ENCODE measurements around the gene LMNB1. TPM values are rescaled to one million over a fixed set of nuclear protein-coding genes. Genes with fewer than 3 reads are reported as not detected.
"Not testable (repeated sequence)": the region's sequence is repeated elsewhere in the genome, so short reads cannot be mapped to it uniquely, and the experiment has no call there.

LMNB1 gene
- total and polyA plus RNA-seq, 7 donors: 1.5 to 53.5 (median 9.0) TPM

- H3K27ac ChIP-seq: no peak overlapping the region
- 84 to 94% methylated on average over 5 of the region's 5 CpGs for WGBS, 2 donors
- H3K9me3 ChIP-seq: no peaks in the 10 kb centered on the region
- H3K4me1 ChIP-seq: no peaks in the 10 kb centered on the region
- H3K27me3 ChIP-seq: no peaks in the 10 kb centered on the region
- DNase-seq: no peak
- H3K4me3 ChIP-seq: no peak overlapping the region
- H3K36me3 ChIP-seq: no peaks in the 10 kb centered on the region
- TF ChIP-seq CTCF (IDR thresholded peaks at IDR 0.05): no peak
- no peak for TF ChIP-seq POLR2AphosphoS5 (IDR thresholded peaks at IDR 0.05)
- no peak for TF ChIP-seq EP300 (IDR thresholded peaks at IDR 0.05)
- no peak for TF ChIP-seq POLR2A (IDR thresholded peaks at IDR 0.05)
- intact Hi-C loops (cut with DNase I): no loop called here
Observed at GRCh38 chr5:126830061-126830460, 53.1 kb downstream of the LMNB1 start.

- Histone ChIP-seq H3K27me3 (no peaks in the 10 kb centered on the region), H3K36me3 (no peaks in the 10 kb centered on the region), H3K9me3 (no peaks in the 10 kb centered on the region), H3K4me1 (no peaks in the 10 kb centered on the region), H3K4me3 (no peak overlapping the region), H3K27ac (no peak overlapping the region)
- WGBS, 2 donors: 93 to 96% methylated on average over 1 of the region's 1 CpG
- no peak for DNase-seq
- TF ChIP-seq POLR2AphosphoS5 (IDR thresholded peaks at IDR 0.05) (no peak), CTCF (IDR thresholded peaks at IDR 0.05) (no peak), POLR2A (IDR thresholded peaks at IDR 0.05) (no peak), EP300 (IDR thresholded peaks at IDR 0.05) (no peak)
- intact Hi-C loops (cut with DNase I): no loop called here
Observed at GRCh38 chr5:126831156-126831555, 54.2 kb downstream of the LMNB1 start.

GRCh38 chr5:126836778-126837177, 59.8 kb downstream of the LMNB1 start:
- no peaks in the 10 kb centered on the region for H3K27me3 ChIP-seq
- H3K9me3 ChIP-seq: no peaks in the 10 kb centered on the region
- 93 to 94% methylated on average over 2 of the region's 2 CpGs for WGBS, 2 donors
- no peak overlapping the region for H3K4me3 ChIP-seq
- intact Hi-C loops (cut with DNase I): loop anchor here (5.0 kb wide), 1 partner anchor 656 kb away; no protein-coding TSS in a partner anchor
- H3K4me1 ChIP-seq: no peaks in the 10 kb centered on the region
- H3K27ac ChIP-seq: no peak overlapping the region
- DNase-seq: no peak
- no peaks in the 10 kb centered on the region for H3K36me3 ChIP-seq
- no peak for TF ChIP-seq EP300 (IDR thresholded peaks at IDR 0.05)
- no peak for TF ChIP-seq POLR2AphosphoS5 (IDR thresholded peaks at IDR 0.05)
- TF ChIP-seq CTCF (IDR thresholded peaks at IDR 0.05): no peak
- no peak for TF ChIP-seq POLR2A (IDR thresholded peaks at IDR 0.05)

GRCh38 chr5:126837242-126837641, 60.3 kb downstream of the LMNB1 start:
- Histone ChIP-seq H3K27ac (no peak overlapping the region), H3K4me1 (no peaks in the 10 kb centered on the region), H3K4me3 (no peak overlapping the region), H3K36me3 (no peaks in the 10 kb centered on the region), H3K27me3 (no peaks in the 10 kb centered on the region), H3K9me3 (no peaks in the 10 kb centered on the region)
- intact Hi-C loops (cut with DNase I): loop anchor here (5.0 kb wide), 1 partner anchor 655 kb away; no protein-coding TSS in a partner anchor
- TF ChIP-seq EP300 (IDR thresholded peaks at IDR 0.05): no peak
- TF ChIP-seq POLR2AphosphoS5 (IDR thresholded peaks at IDR 0.05): no peak
- no peak for TF ChIP-seq POLR2A (IDR thresholded peaks at IDR 0.05)
- TF ChIP-seq CTCF (IDR thresholded peaks at IDR 0.05): no peak
- no peak for DNase-seq
- 97 to 98% methylated on average over 4 of the region's 4 CpGs for WGBS, 2 donors

- Histone ChIP-seq H3K27me3 (no peaks in the 10 kb centered on the region), H3K27ac (no peak overlapping the region), H3K36me3 (no peaks in the 10 kb centered on the region), H3K9me3 (no peaks in the 10 kb centered on the region), H3K4me3 (no peak overlapping the region), H3K4me1 (no peaks in the 10 kb centered on the region)
- intact Hi-C loops (cut with DNase I): loop anchor here (2.0 to 5.0 kb wide), 2 partner anchors 477 to 654 kb away; no protein-coding TSS in a partner anchor
- TF ChIP-seq POLR2AphosphoS5 (IDR thresholded peaks at IDR 0.05) (no peak), EP300 (IDR thresholded peaks at IDR 0.05) (no peak), CTCF (IDR thresholded peaks at IDR 0.05) (peak in 3 of 4 experiments; percentile 30 to 53 (median 40)), POLR2A (IDR thresholded peaks at IDR 0.05) (no peak)
- no peak for DNase-seq
- WGBS, 2 donors: 87% methylated on average over 7 of the region's 7 CpGs
Observed at GRCh38 chr5:126837906-126838539, 61.1 kb downstream of the LMNB1 start.

GRCh38 chr5:126839407-126839806, 62.5 kb downstream of the LMNB1 start:
- intact Hi-C loops (cut with DNase I): loop anchor here (2.0 to 5.0 kb wide), 2 partner anchors 475 to 653 kb away; no protein-coding TSS in a partner anchor
- not testable (repeated sequence) for H3K27me3 ChIP-seq, H3K4me1 ChIP-seq, H3K4me3 ChIP-seq, H3K9me3 ChIP-seq, DNase-seq, H3K27ac ChIP-seq, H3K36me3 ChIP-seq
- WGBS, 2 donors: 82 to 86% methylated on average over 7 of the region's 7 CpGs

GRCh38 chr5:126843375-126843774, 66.4 kb downstream of the LMNB1 start:
- H3K4me3 ChIP-seq; DNase-seq; H3K9me3 ChIP-seq; H3K27me3 ChIP-seq; intact Hi-C loops (cut with DNase I); H3K27ac ChIP-seq; H3K36me3 ChIP-seq: not testable (repeated sequence)
- 19 to 64% methylated on average over 11 of the region's 11 CpGs for WGBS, 2 donors
- peaks cover 0 to 11% (median 6%) of the 10 kb centered on the region in 4 donors for H3K4me1 ChIP-seq
